Vagina (tissue), 2 donors: ENCODE data around the gene ELOVL3.

Experiments
- CTCF ChIP-seq, 3 experiments: fragments of 450-650 bp in 2 of 3; fragments of 200-600 bp in 1 of 3; sonication (generic) in 1 of 3; IDR thresholded peaks; one replicate each; pipeline ENCODE4 v1.5.1; 2017 to 2019; ENCODE audit warnings: antibody characterized with exemption in 3 of 3, mild to moderate bottlenecking in 2 of 3, moderate library complexity in 2 of 3
- POLR2A ChIP-seq, 2 donors: fragments of 450-650 bp; IDR thresholded peaks; one replicate each; pipeline ENCODE4 v1.6.1; 2017; ENCODE audit warnings: antibody characterized with exemption in 2 of 2, mild to moderate bottlenecking in 2 of 2, moderate library complexity in 2 of 2

DNA sequence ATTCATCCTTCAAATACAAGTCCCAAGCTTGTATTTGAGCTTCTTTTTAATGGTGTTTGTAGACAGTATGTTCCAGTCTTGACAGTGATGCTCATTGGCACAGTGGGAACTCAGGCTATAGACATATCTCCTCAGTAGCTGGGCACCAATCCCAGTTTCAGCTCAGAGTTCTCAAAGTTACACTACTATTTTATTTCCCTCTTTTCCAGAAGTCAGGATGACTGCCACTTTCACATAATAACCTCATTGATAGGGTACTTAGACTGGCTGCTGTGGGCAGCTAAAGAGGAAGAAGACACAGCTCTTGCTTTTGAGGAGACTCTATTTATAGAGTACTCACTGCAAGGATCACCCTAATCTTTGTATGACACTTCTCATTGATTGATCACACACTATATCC, 21.6 kb downstream of the ELOVL3 start:
- TF ChIP-seq CTCF (IDR thresholded peaks at IDR 0.05) (no peak), POLR2A (IDR thresholded peaks at IDR 0.05) (no peak)
